IPS-18a (cell line): ENCODE measurements around the gene SLC2A9.
"Not testable (repeated sequence)": the region's sequence is repeated elsewhere in the genome, so short reads cannot be mapped to it uniquely, and the experiment has no call there.

ENCODE experiments used
- H3K27ac ChIP-seq: one replicate; pipeline ENCODE4 v1.5.1; 2013; ENCODE audit warnings: low read length
- H3K27me3 ChIP-seq: one replicate; pipeline ENCODE4 v1.6.1; 2013; ENCODE audit warnings: mild to moderate bottlenecking, low read length; ENCODE audit not compliant: control insufficient read depth, insufficient read depth
- H3K36me3 ChIP-seq: one replicate; pipeline ENCODE4 v1.6.1; 2013; ENCODE audit warnings: low read depth, low read length; ENCODE audit not compliant: control insufficient read depth
- H3K4me1 ChIP-seq: one replicate; pipeline ENCODE4 v1.6.1; 2013; ENCODE audit warnings: low read depth, low read length; ENCODE audit not compliant: control insufficient read depth
- H3K4me3 ChIP-seq: one replicate; pipeline ENCODE4 v1.5.1; 2013; ENCODE audit warnings: low read length
- H3K9ac ChIP-seq: one replicate; pipeline ENCODE4 v1.6.1; 2013; ENCODE audit warnings: mild to moderate bottlenecking, low read length, moderate library complexity
- H3K9me3 ChIP-seq: one replicate; pipeline ENCODE4 v1.6.1; 2013; ENCODE audit warnings: low read depth, low read length; ENCODE audit not compliant: control insufficient read depth

Gene SLC2A9

DNA sequence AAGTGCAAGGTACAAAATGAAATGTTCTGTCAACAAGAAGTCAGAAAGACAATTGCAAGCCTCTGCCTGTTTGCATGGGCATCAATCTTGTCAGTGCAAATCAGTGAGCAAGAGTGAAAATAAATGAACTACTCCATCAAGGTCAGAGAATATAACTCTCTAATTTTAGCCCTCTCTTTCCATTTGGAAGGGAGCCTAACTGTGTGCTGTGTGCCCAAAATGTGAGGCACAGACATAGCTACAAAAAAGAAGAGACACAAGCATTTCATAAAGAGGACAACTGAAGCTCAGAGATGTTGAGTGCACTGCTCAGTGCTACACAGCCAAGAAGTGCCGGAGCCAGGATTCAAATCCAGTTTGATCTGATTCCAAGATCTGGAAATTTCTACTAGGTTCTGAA, 114.3 kb downstream of the SLC2A9 start:
- H3K4me3 ChIP-seq: no peak overlapping the region
- no peaks in the 10 kb centered on the region for H3K9me3 ChIP-seq
- no peak overlapping the region for H3K9ac ChIP-seq
- H3K36me3 ChIP-seq: no peaks in the 10 kb centered on the region
- H3K4me1 ChIP-seq: no peaks in the 10 kb centered on the region
- no peak overlapping the region for H3K27ac ChIP-seq
- no peaks in the 10 kb centered on the region for H3K27me3 ChIP-seq

DNA sequence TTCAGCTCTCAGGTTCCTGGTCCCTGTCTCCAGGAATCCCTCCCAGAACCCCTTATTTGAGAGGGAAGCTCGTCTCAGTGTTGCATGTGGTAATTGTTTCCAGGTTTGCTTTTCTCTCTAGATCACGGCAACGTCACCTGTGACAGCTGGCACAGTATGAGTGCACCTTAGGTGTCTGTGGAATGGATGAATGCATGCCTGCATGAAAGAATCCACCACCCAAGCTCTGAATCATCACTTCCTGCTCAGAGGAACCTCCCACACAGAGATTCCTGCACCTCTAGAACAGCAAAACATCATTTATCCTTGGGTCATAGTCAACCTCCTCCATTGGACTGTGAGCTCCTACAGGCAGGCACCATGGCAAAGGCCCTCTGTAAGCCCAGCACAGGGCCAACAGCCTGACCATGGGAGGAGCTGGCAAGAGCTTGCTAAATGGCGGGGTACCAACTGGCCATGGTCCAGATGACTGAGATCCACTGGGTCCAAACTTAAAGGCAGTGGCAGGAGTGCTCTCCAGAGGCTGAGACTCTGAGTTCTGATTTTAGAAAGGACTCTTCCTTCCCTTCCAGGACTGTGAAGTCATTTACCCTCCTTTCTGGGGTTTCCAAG, 116.2 kb downstream of the SLC2A9 start:
- Histone ChIP-seq H3K9ac (no peak overlapping the region), H3K4me1 (no peaks in the 10 kb centered on the region), H3K27me3 (no peaks in the 10 kb centered on the region), H3K36me3 (no peaks in the 10 kb centered on the region), H3K27ac (no peak overlapping the region), H3K9me3 (no peaks in the 10 kb centered on the region), H3K4me3 (no peak overlapping the region)

DNA sequence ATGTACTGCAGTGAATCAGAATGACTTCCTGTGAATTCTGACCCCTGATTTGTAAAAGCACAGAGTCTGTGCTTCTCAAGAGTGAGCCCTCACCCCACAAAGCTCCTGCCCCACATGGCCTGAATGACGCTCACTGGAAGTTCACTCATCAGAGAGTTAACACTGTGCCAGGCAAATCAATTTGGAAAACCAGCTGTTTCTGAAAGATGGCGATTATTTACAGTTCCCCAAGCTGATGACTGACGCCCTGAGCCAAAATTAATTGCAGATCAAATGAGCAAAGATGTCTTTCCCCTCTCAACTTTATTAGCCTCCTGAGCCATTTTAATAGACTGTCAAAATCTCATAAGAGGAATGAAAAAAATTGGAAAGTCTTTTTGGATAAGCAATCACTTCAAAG, 118.0 kb downstream of the SLC2A9 start:
- no peaks in the 10 kb centered on the region for H3K9me3 ChIP-seq
- no peaks in the 10 kb centered on the region for H3K36me3 ChIP-seq
- H3K4me1 ChIP-seq: peaks cover 5% of the 10 kb centered on the region
- no peak overlapping the region for H3K4me3 ChIP-seq
- H3K27me3 ChIP-seq: no peaks in the 10 kb centered on the region
- no peak overlapping the region for H3K9ac ChIP-seq
- H3K27ac ChIP-seq: no peak overlapping the region

DNA sequence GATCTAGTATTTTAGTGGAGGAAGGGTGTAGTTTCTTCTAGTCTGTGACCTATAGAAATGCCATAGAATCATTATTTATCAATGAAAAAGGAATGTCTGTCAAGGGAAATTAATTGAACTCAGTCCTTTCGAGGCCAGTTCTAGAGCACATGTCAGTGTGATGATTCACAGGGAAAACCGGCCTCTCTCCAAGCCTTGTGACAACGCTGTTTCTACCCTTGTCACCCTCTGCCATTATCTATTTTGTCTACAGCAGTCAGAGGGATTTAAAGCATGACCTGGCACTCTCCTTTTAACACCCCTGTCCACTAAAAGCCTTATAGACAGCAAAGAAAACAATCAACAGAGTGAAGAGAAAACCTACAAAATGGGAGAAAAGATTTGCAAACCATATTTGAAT, 120.0 kb downstream of the SLC2A9 start:
- Histone ChIP-seq H3K4me3 (no peak overlapping the region), H3K9ac (no peak overlapping the region), H3K4me1 (peaks cover 5% of the 10 kb centered on the region), H3K9me3 (no peaks in the 10 kb centered on the region), H3K27me3 (no peaks in the 10 kb centered on the region), H3K27ac (no peak overlapping the region), H3K36me3 (no peaks in the 10 kb centered on the region)

DNA sequence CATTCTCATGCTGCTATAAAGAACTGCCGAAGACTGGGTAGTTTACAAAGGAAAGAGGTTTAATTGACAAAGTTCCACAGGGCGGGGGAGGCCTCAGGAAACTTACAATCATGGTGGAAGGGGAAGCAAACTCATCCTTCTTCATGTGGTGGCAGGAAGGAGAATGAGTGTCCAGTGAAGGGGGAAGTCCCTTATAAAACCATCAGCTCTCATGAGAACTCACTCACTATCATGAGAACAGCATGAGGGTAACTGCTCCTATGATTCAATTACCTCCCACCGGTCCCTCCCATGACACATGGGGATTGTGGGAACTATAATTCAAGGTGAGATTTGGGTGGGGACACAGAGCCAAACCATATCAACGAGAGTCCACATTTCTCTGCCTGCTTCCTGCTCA, 120.7 kb downstream of the SLC2A9 start:
- not testable (repeated sequence) for H3K27ac ChIP-seq, H3K36me3 ChIP-seq, H3K27me3 ChIP-seq, H3K4me3 ChIP-seq, H3K9me3 ChIP-seq, H3K9ac ChIP-seq, H3K4me1 ChIP-seq

DNA sequence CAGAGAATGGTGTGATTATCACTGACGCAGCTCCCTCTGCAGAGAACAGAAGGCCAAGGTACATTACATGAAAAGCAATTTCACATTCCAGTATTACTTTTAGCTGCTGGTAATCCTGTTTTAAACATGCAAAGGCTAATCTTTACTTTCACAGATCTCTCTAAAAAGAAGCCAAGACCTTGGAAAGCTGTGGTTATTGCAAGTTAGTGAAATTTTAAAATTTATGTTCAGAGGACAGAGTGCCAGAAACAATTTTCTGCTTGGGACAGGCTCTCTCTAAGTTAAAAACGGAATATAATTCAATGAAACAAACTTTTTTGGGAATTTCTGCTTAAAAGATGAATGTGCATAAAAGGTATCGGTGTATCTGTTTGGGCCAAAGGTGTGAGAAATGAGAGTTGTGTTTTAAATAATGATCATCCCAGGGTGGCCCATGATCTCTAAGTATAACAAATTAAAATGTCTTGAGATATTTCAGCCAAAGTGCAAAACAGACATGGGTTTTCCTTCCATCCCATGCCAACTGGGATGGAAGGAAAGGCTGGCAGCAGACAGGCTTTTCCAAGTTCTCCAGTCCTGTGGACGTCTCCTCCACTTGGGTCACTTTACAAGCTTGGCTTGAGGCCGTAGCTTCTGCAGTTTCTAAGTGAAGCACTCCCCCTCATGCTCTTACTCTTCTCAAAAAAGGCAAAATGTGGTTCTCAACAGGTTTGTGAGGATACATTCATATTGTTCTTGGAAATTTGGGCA, 121.8 kb downstream of the SLC2A9 start:
- no peaks in the 10 kb centered on the region for H3K9me3 ChIP-seq
- H3K4me3 ChIP-seq: no peak overlapping the region
- H3K27ac ChIP-seq: no peak overlapping the region
- H3K27me3 ChIP-seq: no peaks in the 10 kb centered on the region
- H3K4me1 ChIP-seq: peaks cover 5% of the 10 kb centered on the region
- no peaks in the 10 kb centered on the region for H3K36me3 ChIP-seq
- H3K9ac ChIP-seq: no peak overlapping the region

DNA sequence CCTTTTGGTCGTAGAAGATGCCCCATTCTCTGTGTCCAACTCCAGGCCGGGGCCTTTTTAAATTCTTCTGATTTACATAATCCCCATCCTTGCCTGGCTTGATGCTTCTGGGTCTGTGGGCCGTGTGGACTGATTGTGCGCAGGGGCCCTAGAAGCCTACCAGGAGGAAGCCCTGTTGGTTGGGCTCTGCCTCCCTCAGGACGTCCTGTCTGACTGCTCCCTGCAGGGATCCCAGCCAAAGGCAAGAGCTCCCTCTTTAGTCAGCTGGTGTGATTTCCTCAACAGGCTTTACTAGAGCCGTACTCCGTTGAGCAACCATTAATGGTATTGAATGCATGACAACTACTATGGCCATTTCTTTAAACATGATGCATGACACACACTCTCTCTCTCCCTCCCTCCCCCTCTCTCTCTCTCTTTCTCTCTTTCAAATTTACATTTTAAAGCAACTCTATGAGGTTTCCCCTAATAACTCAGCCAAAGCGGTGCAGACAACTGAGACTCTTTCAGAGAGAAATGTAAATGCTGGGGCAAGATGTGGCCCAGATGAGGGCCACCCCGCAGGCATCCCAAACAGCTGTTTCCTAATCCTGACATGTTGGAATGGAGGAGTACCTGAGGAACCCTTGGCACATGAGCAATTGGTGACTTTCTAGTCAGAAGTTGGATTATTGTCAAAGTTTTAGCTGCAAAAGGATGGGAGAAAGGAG, 122.5 kb downstream of the SLC2A9 start:
- H3K4me1 ChIP-seq: peaks cover 5% of the 10 kb centered on the region
- H3K9ac ChIP-seq: no peak overlapping the region
- no peak overlapping the region for H3K27ac ChIP-seq
- H3K9me3 ChIP-seq: no peaks in the 10 kb centered on the region
- H3K36me3 ChIP-seq: no peaks in the 10 kb centered on the region
- no peaks in the 10 kb centered on the region for H3K27me3 ChIP-seq
- no peak overlapping the region for H3K4me3 ChIP-seq

DNA sequence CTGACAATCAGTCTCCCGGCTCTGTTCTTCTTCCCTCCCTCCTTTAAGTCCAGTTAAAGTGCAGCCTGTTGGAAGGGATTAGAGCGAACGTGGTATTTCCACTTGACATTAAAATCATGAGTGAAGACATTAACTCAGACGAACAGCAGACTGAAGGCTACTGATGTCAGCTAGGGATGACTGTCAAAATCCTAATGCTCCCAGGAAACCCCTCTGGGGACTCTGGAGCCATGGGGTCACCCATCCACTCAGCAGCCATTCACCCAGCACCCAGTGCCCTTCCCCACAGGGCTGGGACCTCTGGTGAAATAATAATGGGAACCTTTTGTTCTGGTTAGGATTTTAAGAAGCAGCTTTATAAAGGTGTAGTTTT, 126.0 kb downstream of the SLC2A9 start:
- H3K4me3 ChIP-seq: no peak overlapping the region
- H3K27me3 ChIP-seq: no peaks in the 10 kb centered on the region
- H3K4me1 ChIP-seq: peaks cover 5% of the 10 kb centered on the region
- no peaks in the 10 kb centered on the region for H3K36me3 ChIP-seq
- H3K27ac ChIP-seq: no peak overlapping the region
- no peak overlapping the region for H3K9ac ChIP-seq
- H3K9me3 ChIP-seq: no peaks in the 10 kb centered on the region

DNA sequence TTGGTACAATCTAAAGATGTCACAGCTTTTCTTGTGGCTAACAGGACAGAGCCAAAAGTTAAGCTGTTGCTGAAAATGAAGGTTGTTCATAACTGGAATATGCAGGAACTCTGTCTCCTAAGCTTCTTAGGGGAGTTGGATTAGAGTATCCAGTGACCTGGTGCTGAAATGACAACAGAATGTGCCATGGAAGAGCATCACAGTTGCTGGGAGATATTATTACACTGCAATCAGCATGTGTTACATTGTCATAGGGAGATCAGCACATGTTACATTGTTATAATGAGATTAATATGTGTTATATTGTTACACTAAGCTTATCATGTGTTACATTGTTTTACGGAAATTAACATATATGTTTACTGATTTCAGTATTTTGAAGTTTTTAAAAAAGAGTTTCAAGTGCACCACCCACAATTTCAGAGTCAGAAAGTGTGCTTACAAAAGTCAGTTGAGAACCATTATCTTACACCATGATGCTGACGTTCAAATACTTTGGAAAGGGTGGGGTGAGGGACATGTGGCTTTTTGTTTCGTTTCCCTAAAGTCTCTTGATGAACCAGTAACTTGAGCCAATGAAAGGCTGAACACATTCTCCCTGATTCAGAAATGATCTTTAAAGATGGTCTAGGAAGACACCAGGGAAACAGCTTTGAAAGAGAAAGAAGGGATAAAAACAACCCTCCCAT, 126.5 kb downstream of the SLC2A9 start:
- no peaks in the 10 kb centered on the region for H3K9me3 ChIP-seq
- no peaks in the 10 kb centered on the region for H3K27me3 ChIP-seq
- H3K36me3 ChIP-seq: no peaks in the 10 kb centered on the region

DNA sequence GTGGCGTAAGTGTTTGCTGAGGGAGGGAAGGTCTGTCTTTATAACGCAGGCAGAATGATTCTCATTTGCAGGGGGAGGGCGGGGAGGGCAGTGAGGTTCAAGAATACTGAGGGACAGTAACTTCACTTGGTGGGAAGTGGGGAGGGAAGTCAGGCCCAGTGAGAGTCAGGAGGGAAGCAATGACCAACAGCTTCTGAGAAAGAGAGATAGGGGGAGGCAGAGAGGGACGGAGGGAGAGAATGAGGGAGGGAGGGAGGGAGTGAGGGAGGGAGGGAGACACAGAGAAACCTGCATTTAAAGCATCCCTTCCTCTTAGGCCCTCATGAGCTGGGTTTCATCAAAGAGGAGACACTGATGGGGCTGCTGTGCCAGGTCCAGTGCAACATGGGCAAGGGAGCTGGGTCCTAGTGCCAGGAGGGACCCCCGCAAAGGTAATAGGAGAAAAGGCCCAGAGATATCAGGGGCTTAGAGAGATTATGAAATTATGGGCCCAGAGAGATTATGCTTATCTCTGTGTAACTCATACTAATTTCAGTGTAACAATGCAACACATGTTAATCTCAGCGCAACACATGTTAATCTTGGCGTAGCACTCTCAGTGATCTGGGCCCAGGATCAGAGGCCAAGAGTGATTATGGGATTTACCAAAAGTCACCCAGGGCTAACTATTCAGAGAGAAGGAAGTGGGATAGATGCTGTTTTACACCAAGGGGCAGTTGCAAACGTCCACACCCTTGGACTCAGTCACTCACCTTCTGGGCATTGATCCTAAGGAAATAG, 127.8 kb downstream of the SLC2A9 start:
- Histone ChIP-seq H3K36me3 (no peaks in the 10 kb centered on the region), H3K27me3 (no peaks in the 10 kb centered on the region)

More for the DNA sequence above, 126.5 kb downstream of the SLC2A9 start:
- H3K9ac ChIP-seq: no peak overlapping the region
- H3K27ac ChIP-seq: no peak overlapping the region
- peaks cover 5% of the 10 kb centered on the region for H3K4me1 ChIP-seq
- no peak overlapping the region for H3K4me3 ChIP-seq

DNA sequence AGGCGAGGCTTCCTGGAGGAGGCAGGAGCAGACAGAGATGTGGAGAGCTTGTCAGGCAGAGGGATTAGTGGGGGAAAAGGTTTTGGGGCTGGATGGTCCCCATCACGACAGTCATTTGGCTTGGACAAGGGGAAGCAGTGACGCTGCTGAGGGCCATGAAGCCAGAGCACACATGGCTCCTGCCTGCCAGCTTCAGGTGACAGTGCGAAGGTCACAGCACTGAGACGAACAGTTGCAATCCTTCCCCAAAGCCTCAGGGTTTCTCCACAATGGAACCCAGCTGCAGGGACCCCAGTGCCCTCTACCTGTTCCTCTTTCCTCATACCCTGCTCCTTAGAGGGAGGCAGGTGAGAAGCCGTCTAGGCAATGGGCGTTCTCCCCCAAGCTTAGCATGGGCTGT, 129.6 kb downstream of the SLC2A9 start:
- Histone ChIP-seq H3K4me1 (no peaks in the 10 kb centered on the region), H3K27me3 (no peaks in the 10 kb centered on the region), H3K9ac (no peak overlapping the region)

More for the DNA sequence above, 127.8 kb downstream of the SLC2A9 start:
- H3K9me3 ChIP-seq: no peaks in the 10 kb centered on the region
- H3K9ac ChIP-seq: no peak overlapping the region
- H3K4me1 ChIP-seq: no peaks in the 10 kb centered on the region
- H3K27ac ChIP-seq: no peak overlapping the region
- no peak overlapping the region for H3K4me3 ChIP-seq

More for the DNA sequence above, 129.6 kb downstream of the SLC2A9 start:
- Histone ChIP-seq H3K4me3 (no peak overlapping the region), H3K27ac (no peak overlapping the region), H3K9me3 (no peaks in the 10 kb centered on the region), H3K36me3 (no peaks in the 10 kb centered on the region)
